ENCODE results near the gene DLX5. TPM values are rescaled to one million over a fixed set of nuclear protein-coding genes. Genes with fewer than 3 reads are reported as not detected.

The DLX5 gene
- total and polyA plus RNA-seq, 2 donors (not counting 3 experiments of a cell fraction or from before 2014, with no cell fraction given) = not detected

GRCh38 chr7:97026715-97027426 is 2.2 kb upstream of the DLX5 start:
- H3K4me2 ChIP-seq (ENCODE audit: insufficient read depth, low read length) = peak overlapping the region; percentile 62
- no peaks in the 10 kb centered on the region for H3K9me1 ChIP-seq (replicated peaks; ENCODE audit: control insufficient read depth, extremely low read depth, insufficient read depth, low read length)
- no peak overlapping the region for H3K9ac ChIP-seq (replicated peaks; ENCODE audit: extremely low read depth, insufficient read depth, low read length)
- peaks cover 4% of the 10 kb centered on the region for H3K4me1 ChIP-seq (ENCODE audit: control insufficient read depth, extremely low read depth, insufficient read depth, low read length)
- dilution Hi-C loops (cut with MboI; ENCODE audit: extremely low pct_ligation_motif_present, low sequenced_read_pairs) (no loop called here), intact Hi-C loops (cut with micrococcal nuclease) (loop anchor here (1.0 to 10.0 kb wide), 9 partner anchors 352 to 1304 kb away; partner anchors contain the start of gene SLC25A13)
- DNase-seq (ENCODE audit: low read depth, low spot score) (no peak), FAIRE-seq (no peak)
- no peak overlapping the region for H3K4me3 ChIP-seq (replicated peaks in 1 of 3; ENCODE audit: insufficient read depth in 1 of 3, low read depth in 1 of 3, low read length in 3 of 3)
- ChIA-PET POLR2A (no interaction called here), CTCF (interaction anchor here (0.6 to 5.9 kb wide), 78 partner anchors 11 to 1336 kb away, joined by 3 to 211 read pairs (median 4); no protein-coding TSS in a partner anchor)
- H4K20me1 ChIP-seq (replicated peaks; ENCODE audit: control insufficient read depth, extremely low read depth, insufficient read depth, low read length) = no peaks in the 10 kb centered on the region
- H3K27ac ChIP-seq (ENCODE audit: insufficient read depth, low read depth, low read length) = no peak overlapping the region
- no peaks in the 10 kb centered on the region for H3K36me3 ChIP-seq (ENCODE audit: control insufficient read depth in 2 of 2, extremely low read depth in 1 of 2, insufficient read depth in 2 of 2, low read length in 2 of 2)
- TF ChIP-seq EZH2 (IDR thresholded peaks at IDR 0.05; ENCODE audit: borderline replicate concordance, low read depth, low read length, severe bottlenecking) (peak; percentile 49), FOS (IDR thresholded peaks at IDR 0.05; ENCODE audit: borderline replicate concordance, insufficient read depth, low read length) (no peak)
- no peak overlapping the region for H2AFZ ChIP-seq (ENCODE audit: low read depth, low read length)
- H3K9me3 ChIP-seq (replicated peaks; ENCODE audit: control insufficient read depth, insufficient read depth, low read length) = no peaks in the 10 kb centered on the region
- no peaks in the 10 kb centered on the region for H3K79me2 ChIP-seq (ENCODE audit: control insufficient read depth, insufficient read depth, low read length)
- H3K27me3 ChIP-seq (ENCODE audit: control insufficient read depth in 2 of 2, insufficient read depth in 2 of 2, low read length in 2 of 2) = peaks cover 58 to 72% of the 10 kb centered on the region in 2 experiments
- BruUV-seq (replicated peaks) = no TSS peak

GRCh38 chr7:97025983-97026714 is 1.5 kb upstream of the DLX5 start:
- Histone ChIP-seq H3K9ac (replicated peaks; ENCODE audit: extremely low read depth, insufficient read depth, low read length) (no peak overlapping the region), H3K4me3 (replicated peaks in 1 of 3; ENCODE audit: insufficient read depth in 1 of 3, low read depth in 1 of 3, low read length in 3 of 3) (no peak overlapping the region), H2AFZ (ENCODE audit: low read depth, low read length) (no peak overlapping the region), H3K27ac (ENCODE audit: insufficient read depth, low read depth, low read length) (no peak overlapping the region), H4K20me1 (replicated peaks; ENCODE audit: control insufficient read depth, extremely low read depth, insufficient read depth, low read length) (no peaks in the 10 kb centered on the region), H3K27me3 (ENCODE audit: control insufficient read depth in 2 of 2, insufficient read depth in 2 of 2, low read length in 2 of 2) (peaks cover 65 to 79% of the 10 kb centered on the region in 2 experiments), H3K79me2 (ENCODE audit: control insufficient read depth, insufficient read depth, low read length) (no peaks in the 10 kb centered on the region), H3K9me3 (replicated peaks; ENCODE audit: control insufficient read depth, insufficient read depth, low read length) (no peaks in the 10 kb centered on the region), H3K4me1 (ENCODE audit: control insufficient read depth, extremely low read depth, insufficient read depth, low read length) (peaks cover 4% of the 10 kb centered on the region), H3K4me2 (ENCODE audit: insufficient read depth, low read length) (no peak overlapping the region), H3K36me3 (ENCODE audit: control insufficient read depth in 2 of 2, extremely low read depth in 1 of 2, insufficient read depth in 2 of 2, low read length in 2 of 2) (no peaks in the 10 kb centered on the region), H3K9me1 (replicated peaks; ENCODE audit: control insufficient read depth, extremely low read depth, insufficient read depth, low read length) (no peaks in the 10 kb centered on the region)
- POLR2A ChIA-PET = no interaction called here
- intact Hi-C loops (cut with micrococcal nuclease) (loop anchor here (2.0 to 10.0 kb wide), 2 partner anchors 351 to 703 kb away; partner anchors contain the start of gene SLC25A13), dilution Hi-C loops (cut with MboI; ENCODE audit: extremely low pct_ligation_motif_present, low sequenced_read_pairs) (no loop called here)
- TF ChIP-seq CTCF (IDR thresholded peaks at IDR 0.05; ENCODE audit: extremely low read depth in 1 of 2, insufficient read depth in 1 of 2, low read depth in 1 of 2, low read length in 2 of 2) = no peak
- peak; percentile 89 for TF ChIP-seq EZH2 (IDR thresholded peaks at IDR 0.05; ENCODE audit: borderline replicate concordance, low read depth, low read length, severe bottlenecking)
- BruUV-seq (replicated peaks) = no TSS peak
- DNase-seq (ENCODE audit: low read depth, low spot score) (peak; percentile 26), FAIRE-seq (no peak)
- CTCF ChIA-PET = interaction anchor here (0.7 to 5.9 kb wide), 18 partner anchors 10 to 1303 kb away, joined by 3 to 211 read pairs (median 12); no protein-coding TSS in a partner anchor

All from endothelial cell of umbilical vein (primary cell).